Effector CD8-positive, alpha-beta T cell (primary cell): Measurements from ENCODE around the gene TMPRSS2.

Experiments
- DNase-seq: peaks from one replicate; lab custom pipeline; 2025; lab: John Stamatoyannopoulos, UW

Gene TMPRSS2

GRCh38 chr21:41481191-41481590 lies 26.8 kb downstream of the TMPRSS2 start:
- DNase-seq: no peak

- no peak for DNase-seq
These were observed 27.8 kb downstream of the TMPRSS2 start for GRCh38 chr21:41480086-41480690.

- DNase-seq: no peak
These were observed 28.3 kb downstream of the TMPRSS2 start for GRCh38 chr21:41479686-41480085.

- DNase-seq: no peak
These were observed 29.4 kb downstream of the TMPRSS2 start for GRCh38 chr21:41478319-41479177.

- DNase-seq: no peak
These were observed 30.2 kb downstream of the TMPRSS2 start for GRCh38 chr21:41477641-41478318.

GRCh38 chr21:41475714-41476420 lies 32.1 kb downstream of the TMPRSS2 start:
- DNase-seq: no peak

- no peak for DNase-seq
These were observed 35.0 kb downstream of the TMPRSS2 start for GRCh38 chr21:41472753-41473548.

GRCh38 chr21:41470054-41470453 lies 37.9 kb downstream of the TMPRSS2 start:
- no peak for DNase-seq

- no peak for DNase-seq
These were observed 41.7 kb downstream of the TMPRSS2 start for GRCh38 chr21:41466024-41466820.

- no peak for DNase-seq
These were observed 42.7 kb downstream of the TMPRSS2 start for GRCh38 chr21:41465176-41465781.

- DNase-seq: peak; percentile 6
These were observed 47.1 kb downstream of the TMPRSS2 start for GRCh38 chr21:41460578-41461527.

- no peak for DNase-seq
These were observed 47.9 kb downstream of the TMPRSS2 start for GRCh38 chr21:41459884-41460534.

GRCh38 chr21:41458559-41458958 lies 49.4 kb downstream of the TMPRSS2 start:
- no peak for DNase-seq

- DNase-seq: no peak
These were observed 49.8 kb downstream of the TMPRSS2 start for GRCh38 chr21:41458121-41458520.

GRCh38 chr21:41453761-41454160 lies 54.2 kb downstream of the TMPRSS2 start:
- DNase-seq: no peak

- no peak for DNase-seq
These were observed 54.8 kb downstream of the TMPRSS2 start for GRCh38 chr21:41453198-41453597.

GRCh38 chr21:41451753-41452676 lies 55.9 kb downstream of the TMPRSS2 start:
- DNase-seq: no peak
